Measurements from ENCODE around the gene ZNF14. TPM values are rescaled to one million over a fixed set of nuclear protein-coding genes. Genes with fewer than 3 reads are reported as not detected.

ZNF14 gene
- total RNA-seq, 1 donor from 2014 or later: 21.0 TPM

GRCh38 chr19:19742773-19743172 is 9.9 kb upstream of the ZNF14 start:
- H3K36me3 ChIP-seq: no peaks in the 10 kb centered on the region
- no peaks in the 10 kb centered on the region for H3K4me1 ChIP-seq
- no peak for DNase-seq (ENCODE audit: low spot score)
- peaks cover 2% of the 10 kb centered on the region for H3K36me3 Mint-ChIP-seq
- TF ChIP-seq EZH2phosphoT487 (IDR thresholded peaks at IDR 0.05) (no peak), CTCF (IDR thresholded peaks at IDR 0.05) (no peak), EZH2 (IDR thresholded peaks at IDR 0.05) (no peak)
- H4K20me1 ChIP-seq (ENCODE audit: low read depth): no peaks in the 10 kb centered on the region
- H3K27ac Mint-ChIP-seq: no peak overlapping the region
- H3K27me3 ChIP-seq: no peaks in the 10 kb centered on the region
- no peak overlapping the region for H3K9ac ChIP-seq
- no peak overlapping the region for H3K27ac ChIP-seq
- H3K9me3 ChIP-seq (ENCODE audit: low read depth): no peaks in the 10 kb centered on the region
- peaks cover 7% of the 10 kb centered on the region for H3K27me3 Mint-ChIP-seq (ENCODE audit: insufficient read depth, low read depth)
- H3K4me3 ChIP-seq: no peak overlapping the region
- H3K4me3 Mint-ChIP-seq: no peak overlapping the region
- no peak overlapping the region for H3K4me2 ChIP-seq
- H3K4me1 Mint-ChIP-seq: no peaks in the 10 kb centered on the region
- no peaks in the 10 kb centered on the region for H3F3A ChIP-seq (ENCODE audit: low read depth)
- H2AFZ ChIP-seq (replicated peaks): no peak overlapping the region
- H3K79me2 ChIP-seq (ENCODE audit: low read depth): no peaks in the 10 kb centered on the region
- H3K9me3 Mint-ChIP-seq: peaks cover 32% of the 10 kb centered on the region

GRCh38 chr19:19741184-19741583 is 8.3 kb upstream of the ZNF14 start:
- no peak overlapping the region for H3K27ac Mint-ChIP-seq
- H3K4me1 ChIP-seq: no peaks in the 10 kb centered on the region
- no peaks in the 10 kb centered on the region for H3F3A ChIP-seq (ENCODE audit: low read depth)
- no peak overlapping the region for H3K27ac ChIP-seq
- H3K9me3 ChIP-seq (ENCODE audit: low read depth): no peaks in the 10 kb centered on the region
- H3K27me3 ChIP-seq: no peaks in the 10 kb centered on the region
- no peaks in the 10 kb centered on the region for H3K4me1 Mint-ChIP-seq
- no peak overlapping the region for H2AFZ ChIP-seq (replicated peaks)
- peaks cover 29% of the 10 kb centered on the region for H3K9me3 Mint-ChIP-seq
- peaks cover 4% of the 10 kb centered on the region for H3K27me3 Mint-ChIP-seq (ENCODE audit: insufficient read depth, low read depth)
- DNase-seq (ENCODE audit: low spot score): no peak
- no peaks in the 10 kb centered on the region for H3K79me2 ChIP-seq (ENCODE audit: low read depth)
- peaks cover 2% of the 10 kb centered on the region for H3K36me3 Mint-ChIP-seq
- no peak overlapping the region for H3K4me3 ChIP-seq
- TF ChIP-seq CTCF (IDR thresholded peaks at IDR 0.05) (no peak), EZH2 (IDR thresholded peaks at IDR 0.05) (no peak), EZH2phosphoT487 (IDR thresholded peaks at IDR 0.05) (no peak)
- no peak overlapping the region for H3K9ac ChIP-seq
- no peaks in the 10 kb centered on the region for H3K36me3 ChIP-seq
- no peak overlapping the region for H3K4me2 ChIP-seq
- no peaks in the 10 kb centered on the region for H4K20me1 ChIP-seq (ENCODE audit: low read depth)
- H3K4me3 Mint-ChIP-seq: no peak overlapping the region

- H2AFZ ChIP-seq (replicated peaks): no peak overlapping the region
- TF ChIP-seq CTCF (IDR thresholded peaks at IDR 0.05): no peak
- no peak overlapping the region for H3K27ac ChIP-seq
- Mint-ChIP-seq H3K9me3 (peaks cover 29% of the 10 kb centered on the region), H3K27me3 (ENCODE audit: insufficient read depth, low read depth) (peaks cover 4% of the 10 kb centered on the region), H3K4me1 (no peaks in the 10 kb centered on the region), H3K36me3 (peaks cover 2% of the 10 kb centered on the region), H3K27ac (no peak overlapping the region), H3K4me3 (no peak overlapping the region)
- H3K27me3 ChIP-seq: no peaks in the 10 kb centered on the region
- H3K4me3 ChIP-seq: no peak overlapping the region
- H3K4me1 ChIP-seq: no peaks in the 10 kb centered on the region
- H3K79me2 ChIP-seq (ENCODE audit: low read depth): no peaks in the 10 kb centered on the region
- DNase-seq (ENCODE audit: low spot score): no peak
- no peaks in the 10 kb centered on the region for H3K9me3 ChIP-seq (ENCODE audit: low read depth)
- H3K9ac ChIP-seq: no peak overlapping the region
- no peaks in the 10 kb centered on the region for H3K36me3 ChIP-seq
- no peaks in the 10 kb centered on the region for H4K20me1 ChIP-seq (ENCODE audit: low read depth)
- no peaks in the 10 kb centered on the region for H3F3A ChIP-seq (ENCODE audit: low read depth)
- H3K4me2 ChIP-seq: no peak overlapping the region
These were observed 7.8 kb upstream of the ZNF14 start for GRCh38 chr19:19740755-19741154.

GRCh38 chr19:19738564-19738963 is 5.7 kb upstream of the ZNF14 start:
- no peaks in the 10 kb centered on the region for H3F3A ChIP-seq (ENCODE audit: low read depth)
- no peak overlapping the region for H3K27ac ChIP-seq
- H4K20me1 ChIP-seq (ENCODE audit: low read depth): no peaks in the 10 kb centered on the region
- H2AFZ ChIP-seq (replicated peaks): no peak overlapping the region
- no peak overlapping the region for H3K4me2 ChIP-seq
- H3K36me3 ChIP-seq: no peaks in the 10 kb centered on the region
- no peaks in the 10 kb centered on the region for H3K4me1 ChIP-seq
- no peaks in the 10 kb centered on the region for H3K79me2 ChIP-seq (ENCODE audit: low read depth)
- H3K4me3 ChIP-seq: no peak overlapping the region
- H3K27me3 ChIP-seq: no peaks in the 10 kb centered on the region
- Mint-ChIP-seq H3K27me3 (ENCODE audit: insufficient read depth, low read depth) (peaks cover 8% of the 10 kb centered on the region), H3K4me3 (no peak overlapping the region), H3K9me3 (peaks cover 30% of the 10 kb centered on the region), H3K27ac (no peak overlapping the region), H3K4me1 (no peaks in the 10 kb centered on the region), H3K36me3 (peaks cover 2% of the 10 kb centered on the region)
- no peak overlapping the region for H3K9ac ChIP-seq
- H3K9me3 ChIP-seq (ENCODE audit: low read depth): no peaks in the 10 kb centered on the region
- DNase-seq (ENCODE audit: low spot score): no peak
- TF ChIP-seq CTCF (IDR thresholded peaks at IDR 0.05) (no peak), EZH2 (IDR thresholded peaks at IDR 0.05) (no peak), EZH2phosphoT487 (IDR thresholded peaks at IDR 0.05) (no peak)
